Measurements from ENCODE around the gene APBB2. TPM values are rescaled to one million over a fixed set of nuclear protein-coding genes. Genes with fewer than 3 reads are reported as not detected.
A peak's percentile ranks its signal among the peaks of the same experiment; 100 is the strongest.

The APBB2 gene
- total RNA-seq, 1 experiment from 2014 or later: 80.7 TPM

- Histone ChIP-seq H3K36me3 (ENCODE audit: control insufficient read depth, insufficient read depth, low read length) (peaks cover 2% of the 10 kb centered on the region; the same call in 1 of the 2 replicates), H3K4me1 (peaks cover 43% of the 10 kb centered on the region), H3K4me3 (ENCODE audit: low read depth, low read length) (no peak overlapping the region), H3K9me3 (no peaks in the 10 kb centered on the region), H3K27me3 (replicated peaks; ENCODE audit: control insufficient read depth, insufficient read depth, low read length) (no peaks in the 10 kb centered on the region)
- H3K27ac Mint-ChIP-seq (ENCODE audit: unreplicated experiment): no peak overlapping the region
- CTCF ChIA-PET: interaction anchor here (0.6 to 1.4 kb wide), 4 partner anchors 25 to 830 kb away, joined by 3 to 4 read pairs (median 3); partner anchors contain the start of gene APBB2
- BruUV-seq (replicated peaks): no TSS peak
- POLR2A ChIA-PET: interaction anchor here (0.6 kb wide), 1 partner anchor 21 kb away, joined by 4 read pairs; no protein-coding TSS in a partner anchor
- H3K36me3 Mint-ChIP-seq (ENCODE audit: insufficient read depth, unreplicated experiment): peaks cover 26% of the 10 kb centered on the region
- no peaks in the 10 kb centered on the region for H3K27me3 Mint-ChIP-seq (ENCODE audit: insufficient read depth, unreplicated experiment)
- no peak overlapping the region for H3K4me3 Mint-ChIP-seq (ENCODE audit: unreplicated experiment)
- no peaks in the 10 kb centered on the region for H3K9me3 Mint-ChIP-seq (ENCODE audit: unreplicated experiment)
- peaks cover 35% of the 10 kb centered on the region for H3K4me1 Mint-ChIP-seq (ENCODE audit: low read depth, unreplicated experiment)
- intact Hi-C loops (cut with micrococcal nuclease; ENCODE audit: unreplicated experiment): no loop called here
- TF ChIP-seq CTCF (IDR thresholded peaks at IDR 0.05; ENCODE audit: insufficient read depth in 1 of 2, low read depth in 1 of 2, low read length in 1 of 2, severe bottlenecking in 1 of 2, unreplicated experiment in 1 of 2): no peak
- DNase-seq: no peak
These were observed 67.4 kb downstream of the APBB2 start for GRCh38 chr4:41146716-41147506.

GRCh38 chr4:41146196-41146595 is 68.1 kb downstream of the APBB2 start:
- H3K4me1 ChIP-seq: peaks cover 41% of the 10 kb centered on the region
- intact Hi-C loops (cut with micrococcal nuclease; ENCODE audit: unreplicated experiment): no loop called here
- Mint-ChIP-seq H3K27ac (ENCODE audit: unreplicated experiment) (no peak overlapping the region), H3K36me3 (ENCODE audit: insufficient read depth, unreplicated experiment) (peaks cover 33% of the 10 kb centered on the region), H3K4me3 (ENCODE audit: unreplicated experiment) (no peak overlapping the region), H3K27me3 (ENCODE audit: insufficient read depth, unreplicated experiment) (no peaks in the 10 kb centered on the region), H3K9me3 (ENCODE audit: unreplicated experiment) (no peaks in the 10 kb centered on the region), H3K4me1 (ENCODE audit: low read depth, unreplicated experiment) (peaks cover 39% of the 10 kb centered on the region)
- no peak for TF ChIP-seq CTCF (IDR thresholded peaks at IDR 0.05; ENCODE audit: insufficient read depth in 1 of 2, low read depth in 1 of 2, low read length in 1 of 2, severe bottlenecking in 1 of 2, unreplicated experiment in 1 of 2)
- no peaks in the 10 kb centered on the region for H3K27me3 ChIP-seq (replicated peaks; ENCODE audit: control insufficient read depth, insufficient read depth, low read length)
- ChIA-PET POLR2A (no interaction called here), CTCF (interaction anchor here (0.6 to 1.4 kb wide), 3 partner anchors 66 to 829 kb away, joined by 3 to 10 read pairs (median 3); no protein-coding TSS in a partner anchor)
- no peaks in the 10 kb centered on the region for H3K9me3 ChIP-seq
- H3K36me3 ChIP-seq (ENCODE audit: control insufficient read depth, insufficient read depth, low read length): peaks cover 2% of the 10 kb centered on the region; the same call in 1 of the 2 replicates
- H3K4me3 ChIP-seq (ENCODE audit: low read depth, low read length): no peak overlapping the region
- no peak for DNase-seq
- no TSS peak for BruUV-seq (replicated peaks)

GRCh38 chr4:41145571-41146078 is 68.7 kb downstream of the APBB2 start:
- ChIA-PET POLR2A (no interaction called here), CTCF (interaction anchor here (0.7 to 1.4 kb wide), 2 partner anchors 66 to 298 kb away, joined by 3 to 10 read pairs; no protein-coding TSS in a partner anchor)
- Mint-ChIP-seq H3K4me3 (ENCODE audit: unreplicated experiment) (no peak overlapping the region), H3K27ac (ENCODE audit: unreplicated experiment) (peak overlapping the region; percentile 58), H3K36me3 (ENCODE audit: insufficient read depth, unreplicated experiment) (peaks cover 34% of the 10 kb centered on the region), H3K9me3 (ENCODE audit: unreplicated experiment) (no peaks in the 10 kb centered on the region), H3K27me3 (ENCODE audit: insufficient read depth, unreplicated experiment) (no peaks in the 10 kb centered on the region), H3K4me1 (ENCODE audit: low read depth, unreplicated experiment) (peaks cover 36% of the 10 kb centered on the region)
- BruUV-seq (replicated peaks): no TSS peak
- Histone ChIP-seq H3K4me3 (ENCODE audit: low read depth, low read length) (no peak overlapping the region), H3K27me3 (replicated peaks; ENCODE audit: control insufficient read depth, insufficient read depth, low read length) (no peaks in the 10 kb centered on the region), H3K4me1 (peaks cover 39% of the 10 kb centered on the region), H3K36me3 (ENCODE audit: control insufficient read depth, insufficient read depth, low read length) (peaks cover 2% of the 10 kb centered on the region; the same call in 1 of the 2 replicates), H3K9me3 (no peaks in the 10 kb centered on the region)
- peak in 1 of 2 experiments; percentile 53 for DNase-seq
- intact Hi-C loops (cut with micrococcal nuclease; ENCODE audit: unreplicated experiment): loop anchor here (1.0 kb wide), 1 partner anchor 12 kb away; no protein-coding TSS in a partner anchor
- TF ChIP-seq CTCF (IDR thresholded peaks at IDR 0.05; ENCODE audit: insufficient read depth in 1 of 2, low read depth in 1 of 2, low read length in 1 of 2, severe bottlenecking in 1 of 2, unreplicated experiment in 1 of 2): no peak

All from Caco-2 (cell line).